Measurements from ENCODE around the gene SLAMF1.

SLAMF1 gene

GRCh38 chr1:160622501-160623226, 24.2 kb downstream of the SLAMF1 start:
- no peak for DNase-seq

GRCh38 chr1:160621633-160622413, 25.0 kb downstream of the SLAMF1 start:
- DNase-seq = no peak

GRCh38 chr1:160620942-160621632, 25.8 kb downstream of the SLAMF1 start:
- DNase-seq = no peak

GRCh38 chr1:160619742-160620277, 27.0 kb downstream of the SLAMF1 start:
- no peak for DNase-seq

GRCh38 chr1:160618763-160619274, 28.0 kb downstream of the SLAMF1 start:
- no peak for DNase-seq

GRCh38 chr1:160618327-160618726, 28.5 kb downstream of the SLAMF1 start:
- no peak for DNase-seq

- DNase-seq = no peak
Observed at GRCh38 chr1:160615660-160616059, 31.2 kb downstream of the SLAMF1 start.

GRCh38 chr1:160614410-160614809, 32.4 kb downstream of the SLAMF1 start:
- DNase-seq = no peak

GRCh38 chr1:160612613-160613218, 34.1 kb downstream of the SLAMF1 start:
- no peak for DNase-seq

- no peak for DNase-seq
Observed at GRCh38 chr1:160610569-160611242, 36.1 kb downstream of the SLAMF1 start.

- DNase-seq = no peak
Observed at GRCh38 chr1:160608941-160609340, 37.9 kb downstream of the SLAMF1 start.

GRCh38 chr1:160608514-160608913, 38.3 kb downstream of the SLAMF1 start:
- no peak for DNase-seq

GRCh38 chr1:160608057-160608456, 38.8 kb downstream of the SLAMF1 start:
- no peak for DNase-seq

GRCh38 chr1:160607672-160608032, 39.2 kb downstream of the SLAMF1 start:
- no peak for DNase-seq

- peak; percentile 33 for DNase-seq
Observed at GRCh38 chr1:160607011-160607671, 39.7 kb downstream of the SLAMF1 start.

- DNase-seq = no peak
Observed at GRCh38 chr1:160606611-160607010, 40.2 kb downstream of the SLAMF1 start.

GRCh38 chr1:160605792-160606479, 40.9 kb downstream of the SLAMF1 start:
- no peak for DNase-seq

GRCh38 chr1:160605205-160605604, 41.6 kb downstream of the SLAMF1 start:
- no peak for DNase-seq

- DNase-seq = no peak
Observed at GRCh38 chr1:160597705-160598104, 49.1 kb downstream of the SLAMF1 start.

GRCh38 chr1:160597051-160597450, 49.8 kb downstream of the SLAMF1 start:
- no peak for DNase-seq

- DNase-seq = no peak
Observed at GRCh38 chr1:160590488-160590887, 56.4 kb downstream of the SLAMF1 start.

All from GF-D8 (cell line).